GM12878 (cell line): Measurements from ENCODE around the gene CCDC34.

Source experiments
- CEBPB ChIP-seq, 2 experiments: fragments of 150-350 bp in 1 of 2; IDR thresholded peaks; 2 replicates each; pipeline ENCODE4 v1.6.1; 2012 to 2014; ENCODE audit warnings: low read depth in 2 of 2, low read length in 2 of 2, borderline replicate concordance in 1 of 2, inconsistent platforms in 1 of 2
- EED ChIP-seq: sonication (generic); IDR thresholded peaks from 2 replicates; pipeline ENCODE4 v1.6.1; 2016; ENCODE audit warnings: antibody characterized with exemption, low read depth
- FOS ChIP-seq: IDR thresholded peaks from 3 replicates; pipeline ENCODE4 v1.6.1; 2011; ENCODE audit warnings: borderline replicate concordance; ENCODE audit not compliant: insufficient read length; ENCODE audit errors: extremely low read depth
- FOXM1 ChIP-seq: IDR thresholded peaks from 2 replicates; pipeline ENCODE4 v1.6.1; 2012; ENCODE audit warnings: low read depth, mild to moderate bottlenecking, inconsistent platforms, low read length, moderate library complexity
- POLR2A ChIP-seq: IDR thresholded peaks from 2 replicates; pipeline ENCODE4 v1.6.1; 2011; ENCODE audit warnings: low read depth, mild to moderate bottlenecking, low read length
- POLR2AphosphoS5 ChIP-seq: IDR thresholded peaks from 2 replicates; pipeline ENCODE4 v1.6.1; 2011; ENCODE audit warnings: mild to moderate bottlenecking, low read length, inconsistent platforms
- SMC3 ChIP-seq: IDR thresholded peaks from 2 replicates; pipeline ENCODE4 v1.6.1; 2011; ENCODE audit warnings: low read length, improper control_type of control experiment, borderline replicate concordance
- YBX1 ChIP-seq: fragments of 450-650 bp; IDR thresholded peaks from 2 replicates; pipeline ENCODE4 v1.6.1; 2016; ENCODE audit warnings: antibody characterized with exemption
- TF ChIP-seq, protein P1 (sequence below), 3 experiments: IDR thresholded peaks in 2 of 3; conservative IDR thresholded peaks in 1 of 3; 2 replicates each; pipeline ENCODE4 v1.5.1; 2011; ENCODE audit warnings: low read depth in 3 of 3, low read length in 3 of 3, mild to moderate bottlenecking in 3 of 3, control low read depth in 2 of 3, moderate library complexity in 2 of 3, inconsistent platforms in 1 of 3, mixed read lengths in 1 of 3; ENCODE audit not compliant: control insufficient read depth in 2 of 3, insufficient read depth in 1 of 3; ENCODE audit errors: extremely low read depth in 1 of 3
- TF ChIP-seq, protein P2 (sequence below): IDR thresholded peaks from 2 replicates; pipeline ENCODE4 v1.6.1; 2011; ENCODE audit warnings: low read depth, mild to moderate bottlenecking, low read length, moderate library complexity, borderline replicate concordance; ENCODE audit errors: extremely low read depth
- TF ChIP-seq, protein P3 (sequence below): IDR thresholded peaks from 2 replicates; pipeline ENCODE4 v1.6.1; 2011; ENCODE audit warnings: borderline replicate concordance, low read depth, mild to moderate bottlenecking, moderate library complexity, low read length; ENCODE audit not compliant: insufficient read depth, poor library complexity, severe bottlenecking
- TF ChIP-seq, protein P4 (sequence below): IDR thresholded peaks from 2 replicates; pipeline ENCODE4 v1.6.1; 2012; ENCODE audit warnings: low read depth, low read length, improper control_type of control experiment

DNA sequence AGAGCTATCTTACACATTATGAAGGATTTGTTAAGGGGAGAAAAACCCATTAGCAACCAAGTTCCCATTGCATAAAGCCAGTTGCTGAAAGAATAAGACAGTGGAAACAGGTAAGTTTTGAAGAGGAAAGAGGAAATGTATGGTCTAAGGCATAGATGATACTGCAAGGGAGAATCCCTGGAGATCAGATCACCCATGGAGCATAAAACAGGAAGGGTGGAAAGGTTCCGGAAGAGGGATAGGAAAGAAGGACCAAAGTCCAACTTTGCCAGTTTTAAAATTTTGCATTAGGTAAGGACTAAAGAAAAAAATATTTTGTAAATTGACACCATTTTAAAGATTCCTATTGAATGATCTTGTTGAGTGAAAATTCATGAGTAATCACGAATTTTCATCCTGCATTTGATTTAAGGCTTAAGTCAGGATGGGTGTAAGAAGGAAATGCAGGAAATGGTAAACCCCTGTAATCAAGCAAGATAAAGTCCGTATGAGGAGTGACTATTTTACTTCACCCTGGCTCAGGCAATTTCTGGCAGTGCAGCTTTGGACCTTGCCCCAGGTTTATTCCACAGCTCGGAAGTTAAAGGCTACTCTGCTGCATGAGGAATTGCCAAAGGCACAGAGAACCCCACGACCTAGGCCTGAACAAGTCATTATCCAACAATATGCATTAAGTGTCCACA is 70.9 kb downstream of the CCDC34 start:
- TF ChIP-seq, protein P1, sequence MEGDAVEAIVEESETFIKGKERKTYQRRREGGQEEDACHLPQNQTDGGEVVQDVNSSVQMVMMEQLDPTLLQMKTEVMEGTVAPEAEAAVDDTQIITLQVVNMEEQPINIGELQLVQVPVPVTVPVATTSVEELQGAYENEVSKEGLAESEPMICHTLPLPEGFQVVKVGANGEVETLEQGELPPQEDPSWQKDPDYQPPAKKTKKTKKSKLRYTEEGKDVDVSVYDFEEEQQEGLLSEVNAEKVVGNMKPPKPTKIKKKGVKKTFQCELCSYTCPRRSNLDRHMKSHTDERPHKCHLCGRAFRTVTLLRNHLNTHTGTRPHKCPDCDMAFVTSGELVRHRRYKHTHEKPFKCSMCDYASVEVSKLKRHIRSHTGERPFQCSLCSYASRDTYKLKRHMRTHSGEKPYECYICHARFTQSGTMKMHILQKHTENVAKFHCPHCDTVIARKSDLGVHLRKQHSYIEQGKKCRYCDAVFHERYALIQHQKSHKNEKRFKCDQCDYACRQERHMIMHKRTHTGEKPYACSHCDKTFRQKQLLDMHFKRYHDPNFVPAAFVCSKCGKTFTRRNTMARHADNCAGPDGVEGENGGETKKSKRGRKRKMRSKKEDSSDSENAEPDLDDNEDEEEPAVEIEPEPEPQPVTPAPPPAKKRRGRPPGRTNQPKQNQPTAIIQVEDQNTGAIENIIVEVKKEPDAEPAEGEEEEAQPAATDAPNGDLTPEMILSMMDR (IDR thresholded peaks at IDR 0.05 in 2 of 3, conservative IDR thresholded peaks at IDR 0.05 in 1 of 3; ENCODE audit: control insufficient read depth in 2 of 3, extremely low read depth in 1 of 3, insufficient read depth in 1 of 3, low read depth in 3 of 3, low read length in 3 of 3) = no peak
- TF ChIP-seq POLR2AphosphoS5 (no peak), POLR2A (no peak), FOS (no peak), YBX1 (no peak), FOXM1 (no peak), SMC3 (no peak), EED (no peak), CEBPB (IDR thresholded peaks at IDR 0.05; ENCODE audit: borderline replicate concordance in 1 of 2, low read depth in 2 of 2, low read length in 2 of 2) (no peak)
- TF ChIP-seq, protein P2, sequence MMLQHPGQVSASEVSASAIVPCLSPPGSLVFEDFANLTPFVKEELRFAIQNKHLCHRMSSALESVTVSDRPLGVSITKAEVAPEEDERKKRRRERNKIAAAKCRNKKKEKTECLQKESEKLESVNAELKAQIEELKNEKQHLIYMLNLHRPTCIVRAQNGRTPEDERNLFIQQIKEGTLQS = no peak
- TF ChIP-seq, protein P3, sequence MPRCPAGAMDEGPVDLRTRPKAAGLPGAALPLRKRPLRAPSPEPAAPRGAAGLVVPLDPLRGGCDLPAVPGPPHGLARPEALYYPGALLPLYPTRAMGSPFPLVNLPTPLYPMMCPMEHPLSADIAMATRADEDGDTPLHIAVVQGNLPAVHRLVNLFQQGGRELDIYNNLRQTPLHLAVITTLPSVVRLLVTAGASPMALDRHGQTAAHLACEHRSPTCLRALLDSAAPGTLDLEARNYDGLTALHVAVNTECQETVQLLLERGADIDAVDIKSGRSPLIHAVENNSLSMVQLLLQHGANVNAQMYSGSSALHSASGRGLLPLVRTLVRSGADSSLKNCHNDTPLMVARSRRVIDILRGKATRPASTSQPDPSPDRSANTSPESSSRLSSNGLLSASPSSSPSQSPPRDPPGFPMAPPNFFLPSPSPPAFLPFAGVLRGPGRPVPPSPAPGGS = no peak
- TF ChIP-seq, protein P4, sequence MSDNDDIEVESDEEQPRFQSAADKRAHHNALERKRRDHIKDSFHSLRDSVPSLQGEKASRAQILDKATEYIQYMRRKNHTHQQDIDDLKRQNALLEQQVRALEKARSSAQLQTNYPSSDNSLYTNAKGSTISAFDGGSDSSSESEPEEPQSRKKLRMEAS = no peak
